ENCODE measurements around the gene FUT6.

FUT6 gene

DNA sequence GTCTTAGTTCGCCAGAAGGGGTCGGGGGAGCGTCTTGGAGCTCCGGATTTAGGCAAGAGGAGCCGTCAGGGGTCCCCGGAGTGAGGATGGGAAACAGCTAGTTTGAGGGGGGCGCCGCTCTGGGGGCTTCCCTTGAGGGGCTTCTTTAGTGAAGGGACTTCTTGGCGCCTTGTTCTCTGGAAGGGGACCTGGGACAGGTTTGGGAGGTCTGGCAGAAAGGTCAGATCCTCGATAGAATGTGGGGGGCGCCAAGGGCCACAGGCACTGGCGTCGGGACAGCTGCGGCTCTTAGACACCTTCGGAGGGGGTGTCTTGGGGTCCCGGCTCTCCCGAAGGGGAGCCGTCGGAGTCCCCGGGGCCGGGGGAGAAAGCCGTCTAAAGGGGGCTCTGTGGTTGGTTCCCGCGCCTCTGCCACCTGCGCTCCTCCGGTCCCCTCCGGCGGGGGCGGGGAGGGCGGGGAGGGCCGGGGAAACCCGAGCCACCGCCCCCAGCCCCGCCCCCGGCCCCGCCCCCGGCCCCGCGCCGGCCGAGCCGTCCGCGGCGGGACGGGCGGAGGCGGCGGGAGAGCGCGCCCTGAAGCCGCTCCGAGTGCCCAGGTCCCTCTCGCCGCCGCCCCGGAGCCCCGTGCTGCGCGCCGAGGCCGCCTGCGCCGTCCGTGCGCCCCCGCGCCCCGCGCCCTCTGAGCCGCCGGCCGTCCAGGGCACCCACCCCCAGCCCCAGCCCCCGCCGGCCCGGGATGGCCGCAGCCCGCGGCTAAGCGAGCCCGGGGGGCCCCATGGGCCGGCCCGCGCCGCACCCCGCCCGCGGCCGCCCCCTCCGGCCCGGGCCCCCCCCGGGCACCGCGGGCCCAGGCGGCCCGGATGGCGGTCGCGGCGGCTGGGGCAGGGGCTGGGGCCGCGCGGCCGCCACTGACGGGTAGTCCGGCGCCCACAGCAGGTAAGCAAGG, 34.7 kb downstream of the FUT6 start, which contains the start of gene NRTN:
TSS of gene NRTN (plus strand) at position 552 of the 946 bp plus-strand sequence. CDS start 19,099 bp downstream, outside the sequence.
- no peak for TF ChIP-seq GATA2 (IDR thresholded peaks at IDR 0.05; ENCODE audit: low read depth, low read length)
- no peak for TF ChIP-seq GATA3 (IDR thresholded peaks at IDR 0.05; ENCODE audit: low read depth, low read length)

GRCh38 chr19:5803752-5804515, 35.6 kb downstream of the FUT6 start:
- TF ChIP-seq GATA3 (IDR thresholded peaks at IDR 0.05; ENCODE audit: low read depth, low read length) (no peak), GATA2 (IDR thresholded peaks at IDR 0.05; ENCODE audit: low read depth, low read length) (no peak)

DNA sequence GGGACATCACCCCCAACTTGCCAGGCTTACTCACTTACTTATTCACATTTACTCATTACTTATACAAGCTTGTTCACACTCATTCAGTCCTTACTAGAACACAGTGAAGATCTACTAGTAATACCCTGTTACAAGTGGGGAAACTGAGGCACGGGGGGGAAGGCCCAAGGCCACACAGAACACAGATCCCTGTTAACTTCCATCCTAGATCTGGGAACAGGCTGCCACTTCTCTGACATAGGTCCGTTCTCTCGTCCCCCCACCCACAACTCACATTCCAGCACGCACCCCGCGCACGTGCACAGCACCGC, 36.1 kb downstream of the FUT6 start:
- TF ChIP-seq GATA2 (IDR thresholded peaks at IDR 0.05; ENCODE audit: low read depth, low read length): no peak
- no peak for TF ChIP-seq GATA3 (IDR thresholded peaks at IDR 0.05; ENCODE audit: low read depth, low read length)

GRCh38 chr19:5801796-5802619, 37.5 kb downstream of the FUT6 start:
- no peak for TF ChIP-seq GATA3 (IDR thresholded peaks at IDR 0.05; ENCODE audit: low read depth, low read length)
- no peak for TF ChIP-seq GATA2 (IDR thresholded peaks at IDR 0.05; ENCODE audit: low read depth, low read length)

GRCh38 chr19:5800361-5801270, 38.9 kb downstream of the FUT6 start:
- TF ChIP-seq GATA2 (IDR thresholded peaks at IDR 0.05; ENCODE audit: low read depth, low read length) (no peak), GATA3 (IDR thresholded peaks at IDR 0.05; ENCODE audit: low read depth, low read length) (no peak)

- no peak for TF ChIP-seq GATA3 (IDR thresholded peaks at IDR 0.05; ENCODE audit: low read depth, low read length)
- TF ChIP-seq GATA2 (IDR thresholded peaks at IDR 0.05; ENCODE audit: low read depth, low read length): peak; percentile 95
These were observed 40.0 kb downstream of the FUT6 start for GRCh38 chr19:5799247-5800241.

GRCh38 chr19:5798244-5798643, 41.3 kb downstream of the FUT6 start:
- TF ChIP-seq GATA3 (IDR thresholded peaks at IDR 0.05; ENCODE audit: low read depth, low read length) (no peak), GATA2 (IDR thresholded peaks at IDR 0.05; ENCODE audit: low read depth, low read length) (no peak)

- no peak for TF ChIP-seq GATA3 (IDR thresholded peaks at IDR 0.05; ENCODE audit: low read depth, low read length)
- TF ChIP-seq GATA2 (IDR thresholded peaks at IDR 0.05; ENCODE audit: low read depth, low read length): no peak
These were observed 44.1 kb downstream of the FUT6 start for GRCh38 chr19:5795382-5795919.

DNA sequence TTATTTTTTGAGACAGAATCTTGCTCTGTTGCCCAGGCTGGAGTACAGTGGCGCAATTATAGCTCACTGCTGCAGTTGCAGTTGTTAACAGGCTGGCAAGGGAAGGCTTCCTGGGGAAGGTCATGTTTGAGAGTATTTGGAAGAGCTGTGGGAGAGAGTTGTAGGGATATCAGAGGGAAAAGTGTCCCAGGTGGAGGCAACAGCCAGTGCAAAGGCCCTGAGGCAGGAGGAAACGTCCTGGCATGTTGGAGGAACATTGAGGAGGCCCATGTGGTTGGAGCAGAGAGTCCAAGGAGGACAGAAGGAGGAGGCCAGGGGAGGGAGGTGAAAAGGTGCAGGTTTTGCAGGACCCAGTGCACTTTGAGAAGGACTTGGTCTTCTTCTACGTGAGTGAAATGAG, 46.3 kb downstream of the FUT6 start:
- TF ChIP-seq GATA3 (IDR thresholded peaks at IDR 0.05; ENCODE audit: low read depth, low read length) (no peak), GATA2 (IDR thresholded peaks at IDR 0.05; ENCODE audit: low read depth, low read length) (no peak)

GRCh38 chr19:5792224-5792623, 47.3 kb downstream of the FUT6 start:
- no peak for TF ChIP-seq GATA2 (IDR thresholded peaks at IDR 0.05; ENCODE audit: low read depth, low read length)

DNA sequence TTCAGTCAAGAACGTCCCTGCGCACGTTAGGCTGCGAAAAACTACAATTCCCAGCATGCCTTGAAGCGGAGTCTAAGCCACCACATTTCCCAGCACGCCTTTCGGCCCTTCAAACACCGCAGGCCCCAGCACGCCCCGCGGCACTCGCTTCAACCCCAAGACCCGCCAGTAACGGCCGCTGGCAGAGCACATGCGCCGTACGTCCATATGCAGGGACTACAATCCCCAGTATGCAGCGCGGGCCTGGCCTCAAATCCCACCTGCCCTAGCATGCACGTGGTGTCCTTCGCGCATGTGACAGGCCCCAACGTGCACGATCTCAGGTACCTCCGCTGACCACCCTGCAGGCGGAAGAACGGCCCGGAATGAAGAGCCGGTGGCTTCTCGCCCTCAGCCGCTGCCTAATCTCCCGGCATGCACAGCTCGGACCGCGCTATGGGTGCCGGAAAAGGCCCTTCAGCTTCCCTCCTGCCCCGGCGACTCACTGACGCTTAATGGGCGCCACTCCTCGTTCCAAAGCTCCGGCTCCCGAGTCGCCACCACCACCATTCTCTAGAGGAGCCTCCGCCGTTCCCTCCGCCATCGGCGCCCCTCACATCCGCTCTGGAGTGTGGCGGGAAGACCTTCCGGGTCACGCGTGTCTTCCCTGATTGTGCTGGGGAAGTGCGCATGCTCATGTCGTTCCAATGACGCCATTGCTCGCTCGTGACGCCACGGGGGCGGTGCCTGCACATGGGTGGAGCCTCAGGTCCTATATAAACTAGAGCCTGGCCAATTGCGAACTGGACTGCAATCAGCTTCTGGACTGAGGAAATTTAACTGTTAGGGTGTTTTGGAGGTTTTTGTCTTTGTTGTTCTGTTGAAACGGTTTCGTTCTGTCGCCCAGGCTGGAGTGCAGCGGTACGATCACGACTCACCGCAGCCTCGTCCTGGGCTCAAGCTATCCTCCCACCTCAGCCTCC, 48.7 kb downstream of the FUT6 start, which contains the start of gene DUS3L:
TSS of gene DUS3L (minus strand) at position 605 of the 962 bp plus-strand sequence. CDS start at position 583, 22 bp downstream.
- TF ChIP-seq GATA2 (IDR thresholded peaks at IDR 0.05; ENCODE audit: low read depth, low read length) (0 out of 2 replicates have a peak, but pooled peaks have one; percentile 4), GATA3 (IDR thresholded peaks at IDR 0.05; ENCODE audit: low read depth, low read length) (no peak)
